ENCODE results near the gene PTPRK. TPM values are rescaled to one million over a fixed set of nuclear protein-coding genes. Genes with fewer than 3 reads are reported as not detected.

PTPRK gene
- total and polyA plus RNA-seq, 2 of the 13 experiments (the other 11 are each of a cell fraction or from before 2014, with no cell fraction given): 43.6 to 98.3 TPM

GRCh38 chr6:128062882-128063603 is 457.4 kb downstream of the PTPRK start (continued):
- 0 out of 2 replicates have a peak, but pooled peaks have one; percentile 17 for TF ChIP-seq TSC22D2 (CRISPR knock-in tag; IDR thresholded peaks at IDR 0.05; ENCODE audit: borderline replicate concordance)
- TF ChIP-seq SAFB2 (CRISPR knock-in tag; IDR thresholded peaks at IDR 0.05; ENCODE audit: borderline replicate concordance, low read depth): no peak; the same call in 1 of the 2 replicates
- TF ChIP-seq MLLT10 (CRISPR knock-in tag; IDR thresholded peaks at IDR 0.05): no peak
- no peak for TF ChIP-seq ARNT2 (CRISPR knock-in tag; IDR thresholded peaks at IDR 0.05; ENCODE audit: low read depth)
- TF ChIP-seq ZNF343 (CRISPR knock-in tag; IDR thresholded peaks at IDR 0.05): 0 out of 2 replicates have a peak, but pooled peaks have one; percentile 29
- TF ChIP-seq, protein P1, sequence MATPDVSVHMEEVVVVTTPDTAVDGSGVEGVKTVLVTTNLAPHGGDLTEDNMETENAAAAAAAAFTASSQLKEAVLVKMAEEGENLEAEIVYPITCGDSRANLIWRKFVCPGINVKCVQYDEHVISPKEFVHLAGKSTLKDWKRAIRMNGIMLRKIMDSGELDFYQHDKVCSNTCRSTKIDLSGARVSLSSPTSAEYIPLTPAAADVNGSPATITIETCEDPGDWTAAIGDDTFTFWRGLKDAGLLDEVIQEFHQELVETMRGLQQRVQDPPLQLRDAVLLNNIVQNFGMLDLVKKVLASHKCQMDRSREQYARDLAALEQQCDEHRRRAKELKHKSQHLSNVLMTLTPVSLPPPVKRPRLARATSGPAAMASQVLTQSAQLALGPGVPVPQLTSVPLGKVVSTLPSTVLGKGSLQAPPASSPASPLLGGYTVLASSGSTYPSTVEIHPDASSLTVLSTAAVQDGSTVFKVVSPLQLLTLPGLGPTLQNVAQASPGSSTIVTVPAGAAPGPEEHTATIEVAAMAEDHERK (CRISPR knock-in tag; IDR thresholded peaks at IDR 0.05; ENCODE audit: low read depth): no peak
- TF ChIP-seq GTF2F1 (IDR thresholded peaks at IDR 0.05; ENCODE audit: low read length): no peak
- TF ChIP-seq TARDBP (CRISPR knock-in tag; IDR thresholded peaks at IDR 0.05): peak; percentile 84
- no peak for TF ChIP-seq GLMP (CRISPR knock-in tag; IDR thresholded peaks at IDR 0.05; ENCODE audit: borderline replicate concordance)
- TF ChIP-seq, protein P2, sequence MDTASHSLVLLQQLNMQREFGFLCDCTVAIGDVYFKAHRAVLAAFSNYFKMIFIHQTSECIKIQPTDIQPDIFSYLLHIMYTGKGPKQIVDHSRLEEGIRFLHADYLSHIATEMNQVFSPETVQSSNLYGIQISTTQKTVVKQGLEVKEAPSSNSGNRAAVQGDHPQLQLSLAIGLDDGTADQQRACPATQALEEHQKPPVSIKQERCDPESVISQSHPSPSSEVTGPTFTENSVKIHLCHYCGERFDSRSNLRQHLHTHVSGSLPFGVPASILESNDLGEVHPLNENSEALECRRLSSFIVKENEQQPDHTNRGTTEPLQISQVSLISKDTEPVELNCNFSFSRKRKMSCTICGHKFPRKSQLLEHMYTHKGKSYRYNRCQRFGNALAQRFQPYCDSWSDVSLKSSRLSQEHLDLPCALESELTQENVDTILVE (CRISPR knock-in tag; IDR thresholded peaks at IDR 0.05): peak; percentile 62
- 0 out of 2 replicates have a peak, but pooled peaks have one; percentile 60 for TF ChIP-seq SNAPC5 (CRISPR knock-in tag; IDR thresholded peaks at IDR 0.05; ENCODE audit: borderline replicate concordance)
- peak; percentile 80; the same call in 1 of the 2 replicates for TF ChIP-seq RARA (CRISPR knock-in tag; IDR thresholded peaks at IDR 0.05)
- TF ChIP-seq RBFOX2 (IDR thresholded peaks at IDR 0.05; ENCODE audit: low read depth, low read length): no peak
- no peak; the same call in 1 of the 2 replicates for TF ChIP-seq DNMT3B (CRISPR knock-in tag; conservative IDR thresholded peaks at IDR 0.05)
- TF ChIP-seq STAG1 (CRISPR knock-in tag; IDR thresholded peaks at IDR 0.05): peak; percentile 28; the same call in 1 of the 2 replicates
- TF ChIP-seq ZNF512B (CRISPR knock-in tag; IDR thresholded peaks at IDR 0.05; ENCODE audit: borderline replicate concordance): no peak
- no peak for TF ChIP-seq SRSF1 (optimal IDR thresholded peaks at IDR 0.05; ENCODE audit: low read depth, low read length)
- peak; percentile 95 for TF ChIP-seq SOX5 (CRISPR knock-in tag; IDR thresholded peaks at IDR 0.05; ENCODE audit: borderline replicate concordance)
- no peak for TF ChIP-seq ZNF589 (CRISPR knock-in tag; conservative IDR thresholded peaks at IDR 0.05)
- TF ChIP-seq ZNF282 (IDR thresholded peaks at IDR 0.05; ENCODE audit: partially characterized antibody): no peak
- no peak; the same call in 1 of the 2 replicates for TF ChIP-seq ZNF547 (CRISPR knock-in tag; IDR thresholded peaks at IDR 0.05)
- peak; percentile 46 for TF ChIP-seq MIER2 (CRISPR knock-in tag; IDR thresholded peaks at IDR 0.05)
- no peak for TF ChIP-seq PAWR (CRISPR knock-in tag; IDR thresholded peaks at IDR 0.05; ENCODE audit: borderline replicate concordance)
- TF ChIP-seq MXI1 (IDR thresholded peaks at IDR 0.05; ENCODE audit: borderline replicate concordance, low read depth, low read length): no peak

Measured in HepG2 (cell line).